Activated T-cell treated with anti-CD3 and anti-CD28 coated beads for 4 hours (primary cell): ENCODE data around the gene SFTPA1.
"Not testable (repeated sequence)": the region's sequence is repeated elsewhere in the genome, so short reads cannot be mapped to it uniquely, and the experiment has no call there.

Experiments
- DNase-seq: peaks from one replicate; pipeline ENCODE4 v3.0.0-alpha.2; 2020

SFTPA1 gene

DNA sequence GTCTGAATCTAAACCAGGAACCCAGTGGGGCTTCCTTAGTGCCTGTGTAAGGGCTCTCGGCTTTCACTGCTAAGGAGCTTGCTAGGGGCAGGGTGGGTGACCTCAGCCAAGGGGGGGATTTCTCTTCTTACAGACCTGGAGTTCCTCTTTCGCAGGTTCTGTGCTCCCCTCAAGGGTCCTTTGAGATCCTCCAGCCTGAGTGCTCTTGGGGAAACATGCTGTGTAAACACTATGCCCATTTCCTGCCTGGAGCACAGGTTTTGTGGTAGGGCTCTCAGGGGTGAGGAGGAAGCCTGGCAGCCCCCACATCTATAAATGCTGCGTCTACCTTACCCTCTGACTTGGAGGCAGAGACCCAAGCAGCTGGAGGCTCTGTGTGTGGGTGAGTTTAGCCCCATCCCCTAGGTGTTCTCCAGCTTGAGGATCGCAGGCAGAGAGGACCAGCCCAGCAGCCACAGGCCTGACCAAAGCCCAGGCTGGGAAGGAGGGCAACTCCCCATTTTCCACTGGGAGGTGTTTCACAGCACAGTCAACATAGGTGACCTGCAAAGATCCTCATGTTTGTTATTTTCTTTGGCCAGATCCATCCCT lies at the start of gene SFTPA1:
TSS of gene SFTPA1 (plus strand) at position 339 of the 591 bp plus-strand sequence. CDS start 887 bp downstream, outside the sequence.
- no peak for DNase-seq

DNA sequence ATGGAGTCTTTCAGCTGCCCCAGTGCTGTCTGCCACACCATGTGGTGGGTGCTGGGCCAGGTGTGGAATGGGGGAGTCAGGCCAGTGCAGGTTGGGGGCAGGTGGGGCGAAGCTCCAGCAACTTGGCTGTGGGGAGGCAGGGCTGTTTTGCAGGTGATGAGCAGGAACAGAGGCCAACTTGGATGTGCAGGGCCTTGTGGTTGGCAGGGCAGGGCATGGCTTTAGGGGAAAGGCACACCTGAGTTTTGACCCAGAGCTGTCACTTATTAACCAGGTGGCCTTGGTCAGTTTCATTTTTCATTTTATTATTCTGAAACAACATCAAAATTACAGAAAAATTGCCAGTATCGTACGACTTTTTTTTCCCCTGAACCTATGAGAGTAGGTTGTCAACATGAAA lies 49.5 kb upstream of the SFTPA1 start:
- DNase-seq = no peak

DNA sequence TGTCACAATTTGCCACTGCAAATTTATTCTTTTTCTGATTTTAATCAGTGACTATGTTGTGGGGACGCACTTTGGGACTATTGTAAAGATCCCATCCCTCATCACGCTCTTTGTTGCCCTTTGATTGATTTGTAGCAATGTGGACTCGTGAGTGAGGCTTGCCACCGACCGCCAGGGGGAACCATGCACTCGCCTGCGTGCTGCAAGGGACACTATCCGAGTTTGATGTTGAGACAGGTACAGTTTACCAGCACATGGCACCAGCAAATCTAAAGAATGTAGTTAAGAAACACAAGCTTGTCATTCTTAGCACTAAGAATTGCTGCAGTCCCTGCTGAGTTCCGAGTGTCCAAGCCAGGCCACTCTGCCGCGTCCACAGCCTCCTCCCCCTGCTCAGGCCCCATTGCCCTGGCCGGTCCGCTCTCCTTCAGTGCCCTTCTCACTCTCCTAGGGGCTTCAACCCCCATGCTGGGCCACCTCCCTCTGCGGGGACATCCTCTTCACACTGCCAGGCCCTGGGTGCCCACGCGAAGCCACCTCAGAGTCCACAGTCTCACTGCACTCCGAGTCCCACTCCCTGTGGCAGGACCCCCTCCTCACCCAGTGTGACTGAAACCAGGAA lies 48.5 kb upstream of the SFTPA1 start:
- peak; percentile 43 for DNase-seq

DNA sequence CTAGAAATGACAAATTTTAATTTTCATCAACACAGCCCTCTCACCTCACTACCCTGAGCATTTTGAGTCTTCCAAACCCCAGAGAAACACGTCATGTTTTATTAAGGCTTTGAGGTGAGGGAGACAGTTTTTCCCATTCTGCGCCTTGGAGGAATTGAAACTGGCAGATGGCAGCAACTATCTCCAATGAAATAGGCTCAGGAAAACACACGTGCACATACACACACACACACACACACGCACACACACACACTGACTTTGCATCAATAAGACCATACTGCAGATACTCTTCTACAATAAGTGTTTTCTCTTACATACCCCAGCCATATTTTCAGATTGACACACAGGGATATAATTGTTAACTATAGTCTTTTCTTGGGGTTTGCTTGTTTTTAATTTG lies 47.3 kb upstream of the SFTPA1 start:
- no peak for DNase-seq

DNA sequence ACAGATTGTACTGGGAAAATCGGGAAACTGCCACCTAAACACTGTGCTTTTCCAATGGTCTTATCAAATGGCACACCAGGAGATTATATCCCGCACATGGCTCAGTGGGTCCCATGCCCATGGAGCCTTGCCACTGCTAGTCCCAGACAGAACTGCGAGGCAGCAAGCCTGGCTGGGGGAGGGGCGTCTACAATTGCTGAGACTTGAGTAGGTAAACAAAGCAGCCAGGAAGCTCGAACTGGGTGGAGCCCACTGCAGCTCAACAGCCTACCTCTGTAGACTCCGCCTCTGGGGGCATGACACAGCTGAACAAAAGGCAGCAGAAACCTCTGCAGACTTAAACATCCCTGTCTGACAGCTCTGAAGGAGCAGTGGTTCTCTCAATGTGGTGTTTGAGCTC lies 40.1 kb upstream of the SFTPA1 start:
- DNase-seq = not testable (repeated sequence)

DNA sequence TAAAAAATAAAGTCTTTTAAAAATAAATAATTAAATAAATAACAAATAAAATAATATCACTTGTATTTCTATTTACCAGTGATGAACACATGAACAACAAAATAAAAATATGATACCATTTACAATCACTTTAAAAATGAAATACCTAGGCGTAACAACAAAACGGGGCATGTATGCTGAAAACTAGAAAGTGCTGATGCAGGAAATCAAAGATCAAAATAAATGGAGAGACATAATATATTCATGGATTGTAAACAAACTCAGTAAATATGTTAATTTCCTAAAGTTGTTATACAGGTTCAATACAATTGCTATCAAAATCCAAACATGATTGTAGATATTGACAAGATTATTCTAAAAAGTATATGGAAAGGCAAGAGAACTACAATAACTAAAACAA lies 31.4 kb upstream of the SFTPA1 start:
- no peak for DNase-seq

DNA sequence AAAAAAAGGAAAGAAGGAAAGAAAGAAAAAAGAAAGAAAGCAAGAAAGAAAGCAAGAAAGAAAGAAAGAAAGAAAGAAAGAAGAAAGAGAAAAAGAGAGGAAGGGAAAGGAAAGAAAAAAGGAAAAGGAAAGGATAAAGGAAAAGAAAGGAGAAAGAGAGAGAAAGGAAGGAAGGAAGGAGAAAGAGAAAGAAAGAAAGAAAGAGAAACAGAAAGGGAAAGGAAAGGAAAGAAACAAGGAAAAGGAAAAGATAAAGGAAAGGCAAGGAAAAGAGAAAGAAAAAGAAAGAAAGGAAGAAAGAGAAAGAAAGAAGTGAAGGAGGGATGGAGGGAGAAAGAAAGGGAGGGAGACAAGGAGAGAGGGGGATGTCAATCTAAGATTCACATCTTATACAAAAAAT lies 29.7 kb upstream of the SFTPA1 start:
- DNase-seq = no peak

DNA sequence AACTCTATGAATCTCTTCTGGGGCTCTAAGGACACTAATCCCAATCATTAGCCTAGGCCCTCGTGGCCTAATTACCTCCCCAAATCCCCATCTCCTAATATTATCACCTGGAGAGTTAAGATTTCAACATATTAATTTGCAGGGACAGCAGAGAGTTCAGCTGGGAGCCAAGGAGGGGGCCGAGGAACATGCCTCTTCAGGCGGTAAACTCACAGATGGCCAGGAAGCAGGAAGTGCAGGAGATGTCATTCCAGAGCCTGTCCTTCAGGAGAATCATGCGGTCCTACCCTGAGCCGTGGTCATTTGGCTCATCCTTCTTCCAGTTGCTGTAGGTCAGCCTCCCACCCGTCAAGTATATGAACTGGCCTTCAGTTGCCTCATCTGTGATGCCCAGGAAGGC lies 28.6 kb upstream of the SFTPA1 start:
- no peak for DNase-seq

DNA sequence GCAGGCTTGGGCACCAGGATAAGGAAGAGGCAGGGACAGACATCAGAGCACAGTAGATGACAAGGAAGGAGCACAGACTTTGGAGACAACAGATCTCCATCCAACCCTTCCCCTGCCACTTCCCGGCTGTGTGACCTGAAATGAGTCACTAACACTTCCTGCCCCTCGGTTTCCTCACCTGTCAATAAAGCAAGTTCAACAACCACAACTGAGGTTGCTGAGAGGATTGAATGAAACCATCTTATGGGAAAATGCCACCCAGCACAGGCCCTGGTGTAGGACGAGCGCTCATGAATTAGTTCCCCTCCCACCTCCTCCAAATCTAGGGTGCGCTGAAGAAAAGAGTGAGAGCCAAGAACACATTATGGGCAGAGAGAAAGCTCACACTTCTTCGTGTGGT lies 27.8 kb upstream of the SFTPA1 start:
- DNase-seq = not testable (repeated sequence)

DNA sequence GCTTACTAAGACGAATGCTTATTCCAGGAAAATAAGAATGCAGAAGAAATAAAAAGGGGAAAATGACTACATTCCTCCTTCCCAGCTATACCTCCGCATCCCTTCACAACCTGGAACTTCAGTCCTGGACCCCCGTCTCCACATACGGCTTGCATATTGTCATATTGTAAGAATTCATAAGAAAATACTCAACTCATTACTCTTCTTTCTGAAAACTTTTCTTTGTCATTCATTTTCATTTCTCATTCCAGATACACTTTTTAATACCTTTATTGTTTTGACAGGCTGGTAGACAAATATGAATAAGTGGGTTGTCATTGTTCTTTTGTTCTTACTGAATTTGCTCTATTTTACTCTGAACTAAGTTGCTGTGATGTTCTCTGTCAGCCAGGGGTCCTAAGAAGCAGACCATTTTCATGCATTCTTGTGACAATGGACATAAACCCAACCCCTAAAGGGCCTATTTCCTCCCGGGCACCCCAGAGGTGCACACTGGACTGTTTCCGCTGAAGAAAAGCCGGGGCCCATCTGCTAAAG lies 27.2 kb upstream of the SFTPA1 start:
- DNase-seq = no peak

DNA sequence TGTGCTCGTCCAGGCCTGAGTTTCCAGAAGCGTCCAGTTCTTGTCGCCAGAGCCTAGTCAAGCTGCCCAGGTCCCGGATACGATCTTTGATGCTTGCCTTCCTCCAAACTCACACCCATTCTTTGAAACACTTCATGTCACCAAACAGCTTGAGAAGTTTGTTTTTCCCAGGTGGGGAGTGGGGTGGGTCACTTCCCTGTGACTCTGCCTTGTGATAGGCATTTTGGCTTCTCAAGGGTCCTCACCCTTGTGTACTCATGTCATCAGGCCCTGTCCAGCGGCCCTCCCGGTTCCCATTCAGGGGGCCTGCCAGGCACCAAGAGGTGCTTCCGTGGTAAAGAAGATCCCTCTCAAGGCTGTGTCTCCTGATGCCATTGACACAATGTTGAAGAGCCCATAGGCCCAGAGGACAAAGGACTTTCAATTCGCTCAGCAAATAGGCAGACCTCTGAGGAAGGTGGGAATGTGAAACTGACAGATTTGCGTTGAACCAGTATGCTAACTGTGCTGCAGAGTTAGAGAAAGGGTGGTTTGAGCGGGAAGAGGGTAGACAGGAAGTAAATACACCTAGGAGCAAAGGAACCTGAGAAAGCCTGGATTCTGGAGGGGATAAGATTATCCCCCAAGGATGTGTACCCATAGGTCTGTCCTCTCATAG lies 24.7 kb upstream of the SFTPA1 start:
- no peak for DNase-seq

DNA sequence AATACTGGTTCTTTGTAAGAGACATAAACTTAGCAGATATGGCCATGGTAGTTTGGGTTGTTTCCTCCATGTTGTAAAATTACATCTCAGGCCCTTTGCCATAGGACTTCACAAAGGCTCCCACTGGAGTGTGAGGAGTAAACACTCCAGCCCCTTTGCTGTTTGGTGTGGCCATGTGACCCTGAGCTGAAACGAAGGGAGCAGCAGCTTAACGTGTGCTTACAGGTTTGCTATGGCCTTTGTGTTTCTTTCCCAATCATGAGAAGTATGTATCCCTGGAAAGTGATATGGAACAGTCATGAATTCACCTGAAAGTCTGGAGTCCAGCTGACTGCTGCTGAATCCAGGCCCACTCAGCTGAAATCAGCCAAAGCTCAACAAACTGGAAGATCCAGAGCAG lies 23.8 kb upstream of the SFTPA1 start:
- DNase-seq = no peak

DNA sequence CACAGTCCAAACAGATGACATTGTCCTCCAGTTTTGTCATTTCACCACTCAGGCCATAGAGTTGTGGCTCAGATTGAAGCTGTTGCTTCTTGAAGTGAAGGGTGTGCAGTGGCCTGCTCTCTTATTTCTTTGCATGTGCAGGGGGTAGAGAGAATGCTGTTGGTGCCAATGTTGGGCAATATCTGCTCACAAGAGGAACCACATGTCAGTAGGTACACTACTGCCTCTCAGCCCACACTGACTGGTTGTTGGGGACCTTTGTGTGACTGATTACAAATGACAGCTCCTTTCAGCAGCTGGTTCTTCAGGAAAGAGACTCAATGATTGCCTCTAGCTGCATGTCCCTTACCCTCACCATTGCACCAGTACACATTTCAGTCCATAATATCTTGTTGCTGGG lies 21.9 kb upstream of the SFTPA1 start:
- no peak for DNase-seq

DNA sequence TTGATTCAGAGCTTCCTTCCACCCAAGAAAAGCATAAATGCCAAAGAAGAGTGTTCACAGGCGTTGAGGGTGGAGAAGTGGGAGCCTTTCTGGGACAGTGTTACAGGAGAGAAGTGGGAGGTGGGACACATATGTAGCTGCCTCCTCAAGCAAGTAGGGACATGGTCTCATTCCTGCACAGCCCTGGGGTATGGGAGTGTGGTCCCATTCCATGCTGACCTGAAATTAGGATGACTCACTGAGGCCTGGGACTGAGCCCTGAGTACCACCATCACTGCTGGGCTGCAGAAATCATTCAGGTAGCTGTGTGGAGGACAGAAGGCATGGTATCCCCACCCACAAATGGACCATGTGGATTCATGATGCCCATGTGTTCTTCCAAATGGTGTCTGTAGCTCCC lies 17.4 kb upstream of the SFTPA1 start:
- no peak for DNase-seq

DNA sequence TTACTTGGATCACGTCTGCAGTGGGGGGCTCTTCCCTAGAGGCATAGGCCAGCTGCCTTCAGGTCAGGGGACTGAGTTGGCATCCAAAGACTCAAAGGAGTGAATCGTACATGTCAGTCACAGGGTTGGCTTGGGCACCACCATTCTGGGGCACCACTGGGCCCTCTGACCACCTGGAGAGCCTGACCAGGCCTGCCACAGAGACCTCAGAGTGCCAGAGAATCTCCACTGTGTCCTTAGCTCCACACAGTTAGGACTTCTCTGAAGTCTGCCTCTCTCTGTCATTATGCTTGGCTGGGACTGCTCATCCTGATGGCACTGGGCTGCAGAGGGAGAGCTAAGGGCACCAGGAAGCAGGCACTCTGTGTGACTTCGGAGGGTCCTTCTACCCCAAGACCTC lies 16.2 kb upstream of the SFTPA1 start:
- not testable (repeated sequence) for DNase-seq

DNA sequence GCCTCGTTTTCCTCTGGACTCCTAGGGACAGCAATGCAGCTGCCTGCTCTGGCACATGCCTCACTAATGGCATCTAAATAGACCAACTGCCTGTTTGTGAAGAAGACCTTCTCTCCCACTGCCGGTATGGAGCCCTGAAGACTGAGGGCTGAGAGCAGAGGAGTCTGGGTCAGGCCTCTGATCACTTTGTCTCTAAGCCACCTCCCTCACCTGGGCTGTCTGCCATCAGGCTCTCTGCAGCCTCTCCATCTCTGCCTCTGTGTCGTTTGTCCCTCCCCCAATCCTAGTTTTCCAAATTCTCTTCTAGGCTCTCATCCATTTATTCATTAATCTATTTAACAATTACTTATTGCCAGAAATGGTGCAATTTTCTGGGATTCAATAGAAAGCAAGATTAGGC lies 15.2 kb upstream of the SFTPA1 start:
- DNase-seq = no peak

DNA sequence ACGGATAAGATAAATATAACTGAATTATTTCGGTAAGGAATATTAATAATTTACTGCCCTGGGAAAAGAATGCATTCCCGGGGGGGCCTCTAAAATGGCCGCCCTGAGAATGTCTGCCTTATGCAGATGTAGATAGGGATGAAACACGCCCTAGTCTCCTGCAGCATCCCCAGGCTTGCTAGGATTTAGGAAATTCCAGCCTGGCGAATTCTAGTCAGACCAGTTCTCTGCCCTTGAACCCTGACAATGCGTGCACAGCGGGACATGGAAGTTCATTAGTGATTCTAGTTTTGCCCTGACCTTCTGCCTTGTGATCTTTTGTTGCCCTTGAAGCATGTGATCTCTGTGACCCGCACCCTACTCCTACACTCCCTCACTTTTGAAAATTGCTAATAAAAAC lies 11.1 kb upstream of the SFTPA1 start:
- not testable (repeated sequence) for DNase-seq

DNA sequence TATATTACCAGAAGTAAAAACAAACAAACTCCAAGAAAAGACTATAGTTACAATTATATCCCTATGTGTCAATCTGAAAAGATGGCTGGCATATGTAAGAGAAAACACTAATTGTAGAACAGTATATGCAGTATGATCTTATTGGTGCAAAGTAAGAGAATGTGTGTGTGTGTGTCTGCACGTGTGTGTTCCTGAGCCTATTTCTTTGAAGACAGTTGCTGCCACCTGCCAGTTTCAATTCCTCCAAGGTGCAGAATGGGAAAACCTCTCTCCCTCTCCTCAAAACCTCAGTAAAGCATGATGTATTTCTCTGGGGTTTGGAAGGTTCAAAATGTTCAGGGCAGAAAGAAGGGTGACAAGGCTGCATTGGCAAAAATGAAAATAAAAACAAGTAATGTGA lies 8.8 kb upstream of the SFTPA1 start:
- no peak for DNase-seq

DNA sequence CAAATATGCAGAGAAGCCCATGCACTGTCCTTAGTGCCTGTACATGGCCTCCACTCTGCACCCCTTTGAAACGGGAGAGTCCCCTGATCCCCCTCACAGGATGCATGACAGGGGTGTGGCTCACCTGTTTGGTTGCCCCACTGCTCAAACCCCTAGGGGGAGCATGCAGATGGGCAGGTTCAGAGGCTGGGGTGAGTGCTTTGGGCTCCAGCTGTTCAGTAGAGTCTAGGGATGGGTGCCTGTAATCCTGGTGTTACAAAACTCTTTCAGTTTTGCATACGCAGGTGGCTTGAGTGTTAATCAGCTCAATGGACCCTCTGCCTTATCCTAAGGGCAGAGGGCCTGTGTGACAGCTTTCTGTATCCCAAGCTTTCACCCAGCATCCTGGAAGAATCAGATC lies 7.8 kb upstream of the SFTPA1 start:
- DNase-seq = no peak

DNA sequence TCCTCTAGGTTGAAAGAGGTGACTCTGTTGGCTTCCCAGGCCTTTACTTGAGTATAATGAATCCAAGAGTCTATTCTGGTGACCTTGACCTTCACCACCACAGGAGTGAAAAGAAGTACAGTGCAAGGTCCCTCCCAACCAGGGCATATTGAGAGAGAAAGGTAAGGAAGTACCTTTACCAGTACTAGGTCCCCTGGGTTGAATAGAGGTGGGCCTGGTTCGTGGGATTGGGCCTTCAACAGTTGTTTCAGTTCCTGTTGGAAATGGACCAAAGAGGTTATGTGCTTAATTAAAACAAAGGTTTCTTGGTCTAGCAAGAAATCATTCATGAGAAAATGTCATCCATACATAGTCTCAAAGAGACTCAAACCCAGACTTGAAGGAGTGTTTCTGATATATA lies 6.4 kb upstream of the SFTPA1 start:
- DNase-seq = no peak

DNA sequence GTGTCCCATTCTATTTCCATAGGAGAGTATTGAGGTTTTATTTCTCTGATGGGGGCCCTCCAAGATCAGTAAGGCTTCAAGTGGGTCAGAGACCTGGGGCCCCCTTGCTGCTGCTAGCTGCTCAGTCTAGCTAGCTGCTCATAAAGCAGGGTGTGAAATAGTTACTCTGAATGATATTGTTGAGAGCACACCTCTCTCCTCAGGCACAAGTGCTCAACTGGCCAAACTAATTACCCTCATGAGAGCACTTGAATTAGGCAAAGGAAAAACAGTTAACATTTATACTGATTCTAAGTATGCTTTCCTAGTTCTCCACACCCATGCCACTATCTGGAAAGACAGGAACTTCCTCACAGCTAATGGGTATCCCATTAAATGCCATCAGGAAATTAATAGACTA lies 5.4 kb upstream of the SFTPA1 start:
- DNase-seq = no peak

DNA sequence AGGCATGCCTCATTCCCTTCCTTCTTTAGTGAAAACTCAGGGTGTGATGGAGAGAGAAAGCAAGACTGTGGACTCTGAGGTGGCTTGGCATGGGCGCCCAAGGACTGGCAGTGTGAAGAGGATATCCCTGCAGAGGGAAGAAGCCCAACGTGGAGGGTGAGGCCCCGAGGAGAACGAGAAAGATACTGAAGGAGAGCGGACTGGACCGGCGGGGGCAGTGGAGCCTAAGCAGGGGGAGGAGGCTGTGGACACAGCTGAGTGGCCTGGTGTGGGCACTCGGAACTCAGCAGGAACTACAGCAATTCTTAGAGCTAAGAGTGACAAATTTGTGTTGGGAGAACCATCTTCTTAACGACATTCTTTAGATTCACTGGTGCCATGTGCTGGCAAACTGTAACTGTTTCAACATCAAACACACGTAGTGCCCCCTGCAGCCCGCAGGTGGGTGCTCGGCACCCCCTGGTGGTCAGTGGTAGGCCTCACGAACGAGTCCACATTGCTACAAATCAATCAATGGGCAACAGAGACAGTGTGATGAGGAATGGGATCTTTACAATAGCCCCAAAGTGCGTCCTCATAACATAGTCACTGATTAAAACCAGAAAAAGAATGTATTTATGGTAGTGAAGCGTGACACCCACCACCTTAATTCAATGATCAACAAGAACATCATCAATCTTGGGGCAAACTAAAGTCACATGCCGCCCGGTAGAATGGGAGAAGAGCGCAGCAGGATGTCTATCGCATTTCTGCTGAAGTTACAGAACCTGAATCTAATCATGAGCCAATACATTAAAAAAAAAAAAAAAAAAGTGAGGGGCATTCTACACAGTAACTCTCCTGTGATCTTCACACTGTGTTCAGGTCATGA lies 2.0 kb upstream of the SFTPA1 start:
- peak; percentile 2 for DNase-seq
